ENCODE data around the gene ENTREP1. TPM values are rescaled to one million over a fixed set of nuclear protein-coding genes. Genes with fewer than 3 reads are reported as not detected.

ENTREP1 gene
- total and polyA plus RNA-seq, 4 donors, result 0.07 to 0.33 (median 0.12) TPM

- DNase-seq (ENCODE audit: low spot score), result no peak
- H3K36me3 ChIP-seq (ENCODE audit: control insufficient read depth in 4 of 4, insufficient read depth in 3 of 4, low read depth in 1 of 4, low read length in 3 of 4), result no peaks in the 10 kb centered on the region
- WGBS, result 92% methylated on average over 13 of the region's 13 CpGs
- H3K9ac ChIP-seq (ENCODE audit: low read depth in 1 of 2, low read length in 2 of 2), result no peak overlapping the region
- TF ChIP-seq HNF4A (conservative IDR thresholded peaks at IDR 0.05), result no peak
- TF ChIP-seq ZBTB33 (IDR thresholded peaks at IDR 0.05), result no peak
- TF ChIP-seq ATF3 (IDR thresholded peaks at IDR 0.05), result no peak
- no peak for TF ChIP-seq REST (IDR thresholded peaks at IDR 0.05)
- no peak for TF ChIP-seq SP1 (IDR thresholded peaks at IDR 0.05)
- TF ChIP-seq HNF4G (IDR thresholded peaks at IDR 0.05), result no peak
- TF ChIP-seq FOXA2 (IDR thresholded peaks at IDR 0.05), result no peak
- TF ChIP-seq RAD21 (IDR thresholded peaks at IDR 0.05), result no peak
- TF ChIP-seq EGR1 (IDR thresholded peaks at IDR 0.05; ENCODE audit: low read depth in 2 of 2), result no peak
- TF ChIP-seq JUND (IDR thresholded peaks at IDR 0.05), result no peak
- TF ChIP-seq YY1 (IDR thresholded peaks at IDR 0.05), result no peak
- TF ChIP-seq TAF1 (conservative IDR thresholded peaks at IDR 0.05), result no peak
- no peak for TF ChIP-seq GABPA (IDR thresholded peaks at IDR 0.05 in 1 of 2, conservative IDR thresholded peaks at IDR 0.05 in 1 of 2)
- TF ChIP-seq MAX (IDR thresholded peaks at IDR 0.05), result no peak
- TF ChIP-seq RXRA (IDR thresholded peaks at IDR 0.05), result no peak
- TF ChIP-seq FOXA1 (IDR thresholded peaks at IDR 0.05), result no peak
- TF ChIP-seq NR2F2 (IDR thresholded peaks at IDR 0.05), result no peak
- no peak for TF ChIP-seq CTCF (IDR thresholded peaks at IDR 0.05; ENCODE audit: low read depth, low read length, missing input control)
- H3K4me1 ChIP-seq (ENCODE audit: control insufficient read depth in 4 of 4, insufficient read depth in 4 of 4, low read length in 3 of 4), result no peaks in the 10 kb centered on the region
- no peaks in the 10 kb centered on the region for H3K9me3 ChIP-seq (ENCODE audit: control insufficient read depth in 4 of 4, low read length in 3 of 4)
- no peaks in the 10 kb centered on the region for H3K27me3 ChIP-seq (ENCODE audit: control insufficient read depth in 4 of 4, insufficient read depth in 4 of 4, low read length in 3 of 4)
- H3K27ac ChIP-seq (ENCODE audit: low read depth in 1 of 2, low read length in 2 of 2), result no peak overlapping the region
- no peak overlapping the region for H3K4me3 ChIP-seq (ENCODE audit: low read depth in 1 of 3, low read length in 3 of 3)
These were observed 52.3 kb downstream of the ENTREP1 start for GRCh38 chr9:69377291-69377690.
